ENCODE measurements around the gene AIF1L. TPM values are rescaled to one million over a fixed set of nuclear protein-coding genes. Genes with fewer than 3 reads are reported as not detected.

The AIF1L gene
- total and polyA plus RNA-seq, 4 donors, result 0.61 to 1.8 (median 1.2) TPM

- DNase-seq (ENCODE audit: low spot score), result no peak
- H3K9ac ChIP-seq (ENCODE audit: low read depth in 1 of 2, low read length in 2 of 2), result no peak overlapping the region
- no peaks in the 10 kb centered on the region for H3K9me3 ChIP-seq (ENCODE audit: control insufficient read depth in 4 of 4, low read length in 3 of 4)
- no peaks in the 10 kb centered on the region for H3K36me3 ChIP-seq (ENCODE audit: control insufficient read depth in 4 of 4, insufficient read depth in 3 of 4, low read depth in 1 of 4, low read length in 3 of 4)
- no peak overlapping the region for H3K4me3 ChIP-seq (ENCODE audit: low read depth in 1 of 3, low read length in 3 of 3)
- H3K27me3 ChIP-seq (ENCODE audit: control insufficient read depth in 4 of 4, insufficient read depth in 4 of 4, low read length in 3 of 4), result peaks cover 0 to 4% (median 1%) of the 10 kb centered on the region in 4 donors
- no peak for TF ChIP-seq RAD21 (IDR thresholded peaks at IDR 0.05)
- no peak for TF ChIP-seq REST (IDR thresholded peaks at IDR 0.05)
- no peak for TF ChIP-seq HNF4G (IDR thresholded peaks at IDR 0.05)
- TF ChIP-seq, protein P1, sequence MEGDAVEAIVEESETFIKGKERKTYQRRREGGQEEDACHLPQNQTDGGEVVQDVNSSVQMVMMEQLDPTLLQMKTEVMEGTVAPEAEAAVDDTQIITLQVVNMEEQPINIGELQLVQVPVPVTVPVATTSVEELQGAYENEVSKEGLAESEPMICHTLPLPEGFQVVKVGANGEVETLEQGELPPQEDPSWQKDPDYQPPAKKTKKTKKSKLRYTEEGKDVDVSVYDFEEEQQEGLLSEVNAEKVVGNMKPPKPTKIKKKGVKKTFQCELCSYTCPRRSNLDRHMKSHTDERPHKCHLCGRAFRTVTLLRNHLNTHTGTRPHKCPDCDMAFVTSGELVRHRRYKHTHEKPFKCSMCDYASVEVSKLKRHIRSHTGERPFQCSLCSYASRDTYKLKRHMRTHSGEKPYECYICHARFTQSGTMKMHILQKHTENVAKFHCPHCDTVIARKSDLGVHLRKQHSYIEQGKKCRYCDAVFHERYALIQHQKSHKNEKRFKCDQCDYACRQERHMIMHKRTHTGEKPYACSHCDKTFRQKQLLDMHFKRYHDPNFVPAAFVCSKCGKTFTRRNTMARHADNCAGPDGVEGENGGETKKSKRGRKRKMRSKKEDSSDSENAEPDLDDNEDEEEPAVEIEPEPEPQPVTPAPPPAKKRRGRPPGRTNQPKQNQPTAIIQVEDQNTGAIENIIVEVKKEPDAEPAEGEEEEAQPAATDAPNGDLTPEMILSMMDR (IDR thresholded peaks at IDR 0.05; ENCODE audit: low read depth, low read length, missing input control), result no peak
- TF ChIP-seq, protein P2, sequence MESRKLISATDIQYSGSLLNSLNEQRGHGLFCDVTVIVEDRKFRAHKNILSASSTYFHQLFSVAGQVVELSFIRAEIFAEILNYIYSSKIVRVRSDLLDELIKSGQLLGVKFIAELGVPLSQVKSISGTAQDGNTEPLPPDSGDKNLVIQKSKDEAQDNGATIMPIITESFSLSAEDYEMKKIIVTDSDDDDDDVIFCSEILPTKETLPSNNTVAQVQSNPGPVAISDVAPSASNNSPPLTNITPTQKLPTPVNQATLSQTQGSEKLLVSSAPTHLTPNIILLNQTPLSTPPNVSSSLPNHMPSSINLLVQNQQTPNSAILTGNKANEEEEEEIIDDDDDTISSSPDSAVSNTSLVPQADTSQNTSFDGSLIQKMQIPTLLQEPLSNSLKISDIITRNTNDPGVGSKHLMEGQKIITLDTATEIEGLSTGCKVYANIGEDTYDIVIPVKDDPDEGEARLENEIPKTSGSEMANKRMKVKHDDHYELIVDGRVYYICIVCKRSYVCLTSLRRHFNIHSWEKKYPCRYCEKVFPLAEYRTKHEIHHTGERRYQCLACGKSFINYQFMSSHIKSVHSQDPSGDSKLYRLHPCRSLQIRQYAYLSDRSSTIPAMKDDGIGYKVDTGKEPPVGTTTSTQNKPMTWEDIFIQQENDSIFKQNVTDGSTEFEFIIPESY (IDR thresholded peaks at IDR 0.05), result no peak
- no peak for TF ChIP-seq FOXA1 (IDR thresholded peaks at IDR 0.05)
- no peak for TF ChIP-seq YY1 (IDR thresholded peaks at IDR 0.05)
- TF ChIP-seq RXRA (IDR thresholded peaks at IDR 0.05), result no peak
- no peak for TF ChIP-seq EGR1 (IDR thresholded peaks at IDR 0.05; ENCODE audit: low read depth in 2 of 2)
- TF ChIP-seq NR2F2 (IDR thresholded peaks at IDR 0.05), result no peak
- no peak for TF ChIP-seq FOXA2 (IDR thresholded peaks at IDR 0.05)
- no peak for TF ChIP-seq HNF4A (conservative IDR thresholded peaks at IDR 0.05)
- no peak for TF ChIP-seq JUND (IDR thresholded peaks at IDR 0.05)
- TF ChIP-seq GABPA (IDR thresholded peaks at IDR 0.05 in 1 of 2, conservative IDR thresholded peaks at IDR 0.05 in 1 of 2), result no peak
- no peak for TF ChIP-seq SP1 (IDR thresholded peaks at IDR 0.05)
- TF ChIP-seq, protein P3, sequence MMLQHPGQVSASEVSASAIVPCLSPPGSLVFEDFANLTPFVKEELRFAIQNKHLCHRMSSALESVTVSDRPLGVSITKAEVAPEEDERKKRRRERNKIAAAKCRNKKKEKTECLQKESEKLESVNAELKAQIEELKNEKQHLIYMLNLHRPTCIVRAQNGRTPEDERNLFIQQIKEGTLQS (IDR thresholded peaks at IDR 0.05), result no peak
- TF ChIP-seq, protein P4, sequence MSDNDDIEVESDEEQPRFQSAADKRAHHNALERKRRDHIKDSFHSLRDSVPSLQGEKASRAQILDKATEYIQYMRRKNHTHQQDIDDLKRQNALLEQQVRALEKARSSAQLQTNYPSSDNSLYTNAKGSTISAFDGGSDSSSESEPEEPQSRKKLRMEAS (IDR thresholded peaks at IDR 0.05), result no peak
- no peak for TF ChIP-seq TAF1 (conservative IDR thresholded peaks at IDR 0.05)
- H3K4me1 ChIP-seq (ENCODE audit: control insufficient read depth in 4 of 4, insufficient read depth in 4 of 4, low read length in 3 of 4), result no peaks in the 10 kb centered on the region
- WGBS, result 85% methylated on average over 13 of the region's 13 CpGs
- H3K27ac ChIP-seq (ENCODE audit: low read depth in 1 of 2, low read length in 2 of 2), result no peak overlapping the region
Observed at GRCh38 chr9:131090025-131090787, 6.1 kb upstream of the AIF1L start.
